Measurements from ENCODE around the gene GRM4.

GRM4 gene

GRCh38 chr6:34146801-34147592 lies 1.1 kb upstream of the GRM4 start:
- Histone ChIP-seq H2BK15ac (replicated peaks; ENCODE audit: low read depth) (no peak overlapping the region), H3K9ac (ENCODE audit: low read length) (no peak overlapping the region), H3K4ac (ENCODE audit: low read depth, low read length) (no peak overlapping the region), H2BK5ac (ENCODE audit: low read length) (no peak overlapping the region), H3K56ac (ENCODE audit: low read length) (no peak overlapping the region), H3K27ac (ENCODE audit: low read depth, low read length) (no peak overlapping the region), H3K79me2 (ENCODE audit: control insufficient read depth, insufficient read depth, low read length) (no peaks in the 10 kb centered on the region), H3K27me3 (ENCODE audit: insufficient read depth, low read length, poor library complexity) (no peaks in the 10 kb centered on the region), H3K4me2 (ENCODE audit: low read length) (no peak overlapping the region), H3K79me1 (ENCODE audit: low read length) (peaks cover 2% of the 10 kb centered on the region), H2BK120ac (ENCODE audit: low read depth, low read length) (no peak overlapping the region), H3K36me3 (ENCODE audit: control insufficient read depth, insufficient read depth, low read length) (no peaks in the 10 kb centered on the region), H3K4me1 (ENCODE audit: control insufficient read depth, low read depth, low read length) (peaks cover 9% of the 10 kb centered on the region), H3K4me3 (ENCODE audit: low read length) (no peak overlapping the region), H3K18ac (ENCODE audit: low read length) (no peak overlapping the region), H3K23ac (ENCODE audit: low read length) (no peak overlapping the region), H4K8ac (ENCODE audit: low read depth, low read length) (no peak overlapping the region), H4K5ac (ENCODE audit: low read length) (no peak overlapping the region), H2AK5ac (ENCODE audit: low read length) (no peak overlapping the region)
- no CpG with 5 or more reads among the region's 10 CpGs for WGBS (ENCODE audit: extremely low coverage, insufficient coverage, low lambda C conversion rate)
- DNase-seq, result no peak

GRCh38 chr6:34145161-34146020 lies 496 bp downstream of the GRM4 start:
- no peak overlapping the region for H4K8ac ChIP-seq (ENCODE audit: low read depth, low read length)
- H3K27me3 ChIP-seq (ENCODE audit: insufficient read depth, low read length, poor library complexity), result no peaks in the 10 kb centered on the region
- no peak overlapping the region for H4K5ac ChIP-seq (ENCODE audit: low read length)
- H3K18ac ChIP-seq (ENCODE audit: low read length), result peak overlapping the region; percentile 44
- peak overlapping the region; percentile 81 for H3K23ac ChIP-seq (ENCODE audit: low read length)
- no peak overlapping the region for H2BK15ac ChIP-seq (replicated peaks; ENCODE audit: low read depth)
- H3K4me1 ChIP-seq (ENCODE audit: control insufficient read depth, low read depth, low read length), result peaks cover 4% of the 10 kb centered on the region
- H2BK5ac ChIP-seq (ENCODE audit: low read length), result no peak overlapping the region
- H2AK5ac ChIP-seq (ENCODE audit: low read length), result no peak overlapping the region
- DNase-seq, result peak; percentile 89
- peak overlapping the region; percentile 75 for H3K9ac ChIP-seq (ENCODE audit: low read length)
- H2BK120ac ChIP-seq (ENCODE audit: low read depth, low read length), result no peak overlapping the region
- no CpG with 5 or more reads among the region's 100 CpGs for WGBS (ENCODE audit: extremely low coverage, insufficient coverage, low lambda C conversion rate)
- H3K79me2 ChIP-seq (ENCODE audit: control insufficient read depth, insufficient read depth, low read length), result peaks cover 2% of the 10 kb centered on the region
- peak overlapping the region; percentile 86 for H3K56ac ChIP-seq (ENCODE audit: low read length)
- peaks cover 2% of the 10 kb centered on the region for H3K79me1 ChIP-seq (ENCODE audit: low read length)
- no peak overlapping the region for H3K27ac ChIP-seq (ENCODE audit: low read depth, low read length)
- H3K4ac ChIP-seq (ENCODE audit: low read depth, low read length), result peak overlapping the region; percentile 17
- peak overlapping the region; percentile 82 for H3K4me2 ChIP-seq (ENCODE audit: low read length)
- peak overlapping the region; percentile 55 for H3K4me3 ChIP-seq (ENCODE audit: low read length)
- H3K36me3 ChIP-seq (ENCODE audit: control insufficient read depth, insufficient read depth, low read length), result no peaks in the 10 kb centered on the region

GRCh38 chr6:34144581-34145160 lies 1.2 kb downstream of the GRM4 start:
- Histone ChIP-seq H2BK120ac (ENCODE audit: low read depth, low read length) (no peak overlapping the region), H3K79me1 (ENCODE audit: low read length) (peaks cover 2% of the 10 kb centered on the region), H3K9ac (ENCODE audit: low read length) (peak overlapping the region; percentile 75), H4K8ac (ENCODE audit: low read depth, low read length) (no peak overlapping the region), H3K23ac (ENCODE audit: low read length) (no peak overlapping the region), H2BK15ac (replicated peaks; ENCODE audit: low read depth) (no peak overlapping the region), H3K27me3 (ENCODE audit: insufficient read depth, low read length, poor library complexity) (no peaks in the 10 kb centered on the region), H3K4me3 (ENCODE audit: low read length) (peak overlapping the region; percentile 55), H4K5ac (ENCODE audit: low read length) (no peak overlapping the region), H3K4me1 (ENCODE audit: control insufficient read depth, low read depth, low read length) (peaks cover 4% of the 10 kb centered on the region), H3K36me3 (ENCODE audit: control insufficient read depth, insufficient read depth, low read length) (no peaks in the 10 kb centered on the region), H3K4me2 (ENCODE audit: low read length) (peak overlapping the region; percentile 82), H3K18ac (ENCODE audit: low read length) (peak overlapping the region; percentile 44), H2AK5ac (ENCODE audit: low read length) (no peak overlapping the region), H2BK5ac (ENCODE audit: low read length) (no peak overlapping the region), H3K79me2 (ENCODE audit: control insufficient read depth, insufficient read depth, low read length) (peaks cover 2% of the 10 kb centered on the region), H3K4ac (ENCODE audit: low read depth, low read length) (peak overlapping the region; percentile 17), H3K56ac (ENCODE audit: low read length) (peak overlapping the region; percentile 86), H3K27ac (ENCODE audit: low read depth, low read length) (no peak overlapping the region)
- WGBS (ENCODE audit: extremely low coverage, insufficient coverage, low lambda C conversion rate), result no CpG with 5 or more reads among the region's 58 CpGs
- no peak for DNase-seq

GRCh38 chr6:34143884-34144580 lies 1.9 kb downstream of the GRM4 start:
- peak; percentile 92 for DNase-seq
- peak overlapping the region; percentile 26 for H3K4me3 ChIP-seq (ENCODE audit: low read length)
- H2BK120ac ChIP-seq (ENCODE audit: low read depth, low read length), result no peak overlapping the region
- H3K9ac ChIP-seq (ENCODE audit: low read length), result peak overlapping the region; percentile 75
- H3K79me1 ChIP-seq (ENCODE audit: low read length), result peaks cover 2% of the 10 kb centered on the region
- H3K18ac ChIP-seq (ENCODE audit: low read length), result peak overlapping the region; percentile 11
- no peak overlapping the region for H2AK5ac ChIP-seq (ENCODE audit: low read length)
- H4K5ac ChIP-seq (ENCODE audit: low read length), result no peak overlapping the region
- H3K56ac ChIP-seq (ENCODE audit: low read length), result peak overlapping the region; percentile 86
- no peak overlapping the region for H2BK15ac ChIP-seq (replicated peaks; ENCODE audit: low read depth)
- H4K8ac ChIP-seq (ENCODE audit: low read depth, low read length), result no peak overlapping the region
- no peak overlapping the region for H3K27ac ChIP-seq (ENCODE audit: low read depth, low read length)
- no peak overlapping the region for H3K4ac ChIP-seq (ENCODE audit: low read depth, low read length)
- H3K27me3 ChIP-seq (ENCODE audit: insufficient read depth, low read length, poor library complexity), result no peaks in the 10 kb centered on the region
- WGBS (ENCODE audit: extremely low coverage, insufficient coverage, low lambda C conversion rate), result no CpG with 5 or more reads among the region's 63 CpGs
- H3K36me3 ChIP-seq (ENCODE audit: control insufficient read depth, insufficient read depth, low read length), result no peaks in the 10 kb centered on the region
- peak overlapping the region; percentile 83 for H3K23ac ChIP-seq (ENCODE audit: low read length)
- peak overlapping the region; percentile 82 for H3K4me2 ChIP-seq (ENCODE audit: low read length)
- H2BK5ac ChIP-seq (ENCODE audit: low read length), result no peak overlapping the region
- H3K4me1 ChIP-seq (ENCODE audit: control insufficient read depth, low read depth, low read length), result peaks cover 7% of the 10 kb centered on the region
- peaks cover 2% of the 10 kb centered on the region for H3K79me2 ChIP-seq (ENCODE audit: control insufficient read depth, insufficient read depth, low read length)

- Histone ChIP-seq H3K4me3 (ENCODE audit: low read length) (no peak overlapping the region), H3K4me1 (ENCODE audit: control insufficient read depth, low read depth, low read length) (peaks cover 13% of the 10 kb centered on the region), H3K4ac (ENCODE audit: low read depth, low read length) (no peak overlapping the region), H3K27ac (ENCODE audit: low read depth, low read length) (no peak overlapping the region), H2BK120ac (ENCODE audit: low read depth, low read length) (no peak overlapping the region), H2BK15ac (replicated peaks; ENCODE audit: low read depth) (no peak overlapping the region), H2AK5ac (ENCODE audit: low read length) (no peak overlapping the region), H3K27me3 (ENCODE audit: insufficient read depth, low read length, poor library complexity) (no peaks in the 10 kb centered on the region), H3K18ac (ENCODE audit: low read length) (no peak overlapping the region), H4K5ac (ENCODE audit: low read length) (no peak overlapping the region), H3K79me1 (ENCODE audit: low read length) (peaks cover 2% of the 10 kb centered on the region), H3K23ac (ENCODE audit: low read length) (peak overlapping the region; percentile 83), H3K36me3 (ENCODE audit: control insufficient read depth, insufficient read depth, low read length) (no peaks in the 10 kb centered on the region), H3K56ac (ENCODE audit: low read length) (peak overlapping the region; percentile 73), H3K9ac (ENCODE audit: low read length) (peak overlapping the region; percentile 65), H4K8ac (ENCODE audit: low read depth, low read length) (no peak overlapping the region), H2BK5ac (ENCODE audit: low read length) (no peak overlapping the region), H3K4me2 (ENCODE audit: low read length) (peak overlapping the region; percentile 82), H3K79me2 (ENCODE audit: control insufficient read depth, insufficient read depth, low read length) (peaks cover 2% of the 10 kb centered on the region)
- no CpG with 5 or more reads among the region's 23 CpGs for WGBS (ENCODE audit: extremely low coverage, insufficient coverage, low lambda C conversion rate)
- DNase-seq, result no peak
Observed at GRCh38 chr6:34143196-34143883, 2.5 kb downstream of the GRM4 start.
